ENCODE results near the gene RNF214. TPM values are rescaled to one million over a fixed set of nuclear protein-coding genes. Genes with fewer than 3 reads are reported as not detected.
A peak's percentile ranks its signal among the peaks of the same experiment; 100 is the strongest.

RNF214 gene
- polyA plus RNA-seq, 2 donors = 5.9 to 6.6 TPM

- Histone ChIP-seq H3K9me3 (ENCODE audit: control insufficient read depth in 2 of 2, insufficient read depth in 1 of 2, low read depth in 1 of 2, low read length in 1 of 2) (no peaks in the 10 kb centered on the region), H3K27ac (ENCODE audit: low read depth in 2 of 2, low read length in 1 of 2) (peak overlapping the region in 1 of 2 donors; percentile 52), H3K4me3 (ENCODE audit: low read depth in 1 of 2, low read length in 2 of 2) (no peak overlapping the region), H3K36me3 (ENCODE audit: control insufficient read depth in 2 of 2, insufficient read depth in 2 of 2, low read length in 1 of 2) (peaks cover 0 to 11% of the 10 kb centered on the region in 2 donors), H3K27me3 (ENCODE audit: control insufficient read depth in 1 of 2, insufficient read depth in 2 of 2, low read length in 2 of 2) (no peaks in the 10 kb centered on the region), H3K4me1 (ENCODE audit: control insufficient read depth in 2 of 2, insufficient read depth in 2 of 2, low read length in 1 of 2) (peaks cover 3 to 17% of the 10 kb centered on the region in 2 donors)
- WGBS, 2 donors = 85 to 90% methylated on average over 7 of the region's 7 CpGs
These were observed 35.5 kb upstream of the RNF214 start for GRCh38 chr11:117197006-117197405.

- H3K9me3 ChIP-seq (ENCODE audit: control insufficient read depth in 2 of 2, insufficient read depth in 1 of 2, low read depth in 1 of 2, low read length in 1 of 2) = no peaks in the 10 kb centered on the region
- H3K27me3 ChIP-seq (ENCODE audit: control insufficient read depth in 1 of 2, insufficient read depth in 2 of 2, low read length in 2 of 2) = no peaks in the 10 kb centered on the region
- peaks cover 3 to 12% of the 10 kb centered on the region in 2 donors for H3K4me1 ChIP-seq (ENCODE audit: control insufficient read depth in 2 of 2, insufficient read depth in 2 of 2, low read length in 1 of 2)
- H3K27ac ChIP-seq (ENCODE audit: low read depth in 2 of 2, low read length in 1 of 2) = peak overlapping the region; percentile 80 to 88
- H3K4me3 ChIP-seq (ENCODE audit: low read depth in 1 of 2, low read length in 2 of 2) = peak overlapping the region in 1 of 2 donors; percentile 22
- WGBS, 2 donors = 45 to 47% methylated on average over 17 of the region's 17 CpGs
- H3K36me3 ChIP-seq (ENCODE audit: control insufficient read depth in 2 of 2, insufficient read depth in 2 of 2, low read length in 1 of 2) = peaks cover 0 to 8% of the 10 kb centered on the region in 2 donors
These were observed 34.7 kb upstream of the RNF214 start for GRCh38 chr11:117197516-117198456.

- no peaks in the 10 kb centered on the region for H3K27me3 ChIP-seq (ENCODE audit: control insufficient read depth in 1 of 2, insufficient read depth in 2 of 2, low read length in 2 of 2)
- peak overlapping the region; percentile 80 to 88 for H3K27ac ChIP-seq (ENCODE audit: low read depth in 2 of 2, low read length in 1 of 2)
- H3K4me1 ChIP-seq (ENCODE audit: control insufficient read depth in 2 of 2, insufficient read depth in 2 of 2, low read length in 1 of 2) = peaks cover 0 to 10% of the 10 kb centered on the region in 2 donors
- 68 to 69% methylated on average over 4 of the region's 4 CpGs for WGBS, 2 donors
- H3K9me3 ChIP-seq (ENCODE audit: control insufficient read depth in 2 of 2, insufficient read depth in 1 of 2, low read depth in 1 of 2, low read length in 1 of 2) = no peaks in the 10 kb centered on the region
- peaks cover 0 to 16% of the 10 kb centered on the region in 2 donors for H3K36me3 ChIP-seq (ENCODE audit: control insufficient read depth in 2 of 2, insufficient read depth in 2 of 2, low read length in 1 of 2)
- H3K4me3 ChIP-seq (ENCODE audit: low read depth in 1 of 2, low read length in 2 of 2) = peak overlapping the region in 1 of 2 donors; percentile 22
These were observed 33.9 kb upstream of the RNF214 start for GRCh38 chr11:117198613-117199012.

- 28 to 42% methylated on average over 32 to 34 of the region's 34 CpGs for WGBS, 2 donors
- Histone ChIP-seq H3K4me3 (ENCODE audit: low read depth in 1 of 2, low read length in 2 of 2) (peak within 1 kb of the TSS; percentile 44 to 49), H3K27me3 (ENCODE audit: control insufficient read depth in 1 of 2, insufficient read depth in 2 of 2, low read length in 2 of 2) (no peaks in the 10 kb centered on the region), H3K27ac (ENCODE audit: low read depth in 2 of 2, low read length in 1 of 2) (peak within 1 kb of the TSS; percentile 80 to 88), H3K4me1 (ENCODE audit: control insufficient read depth in 2 of 2, insufficient read depth in 2 of 2, low read length in 1 of 2) (peaks cover 0 to 10% of the 10 kb centered on the region in 2 donors), H3K36me3 (ENCODE audit: control insufficient read depth in 2 of 2, insufficient read depth in 2 of 2, low read length in 1 of 2) (peaks cover 0 to 16% of the 10 kb centered on the region in 2 donors), H3K9me3 (ENCODE audit: control insufficient read depth in 2 of 2, insufficient read depth in 1 of 2, low read depth in 1 of 2, low read length in 1 of 2) (no peaks in the 10 kb centered on the region)
These were observed 33.2 kb upstream of the RNF214 start, which contains the start of gene TAGLN for GRCh38 chr11:117199053-117199915. TAGLN (plus strand) TSS chr11:117199370; CDS start chr11:117203014, 3,644 bp downstream.

GRCh38 chr11:117199916-117200812 lies 32.3 kb upstream of the RNF214 start:
- H3K27ac ChIP-seq (ENCODE audit: low read depth in 2 of 2, low read length in 1 of 2) = peak overlapping the region; percentile 61 to 86

GRCh38 chr11:117200813-117201657 lies 31.4 kb upstream of the RNF214 start:
- WGBS, 2 donors = 69 to 83% methylated on average over 12 of the region's 12 CpGs
- Histone ChIP-seq H3K36me3 (ENCODE audit: control insufficient read depth in 2 of 2, insufficient read depth in 2 of 2, low read length in 1 of 2) (peaks cover 0 to 17% of the 10 kb centered on the region in 2 donors), H3K9me3 (ENCODE audit: control insufficient read depth in 2 of 2, insufficient read depth in 1 of 2, low read depth in 1 of 2, low read length in 1 of 2) (no peaks in the 10 kb centered on the region), H3K4me3 (ENCODE audit: low read depth in 1 of 2, low read length in 2 of 2) (peak overlapping the region; percentile 44 to 49), H3K27ac (ENCODE audit: low read depth in 2 of 2, low read length in 1 of 2) (peak overlapping the region; percentile 61 to 86), H3K27me3 (ENCODE audit: control insufficient read depth in 1 of 2, insufficient read depth in 2 of 2, low read length in 2 of 2) (no peaks in the 10 kb centered on the region), H3K4me1 (ENCODE audit: control insufficient read depth in 2 of 2, insufficient read depth in 2 of 2, low read length in 1 of 2) (peaks cover 0 to 10% of the 10 kb centered on the region in 2 donors)

More at GRCh38 chr11:117199916-117200812, 32.3 kb upstream of the RNF214 start:
- no peaks in the 10 kb centered on the region for H3K27me3 ChIP-seq (ENCODE audit: control insufficient read depth in 1 of 2, insufficient read depth in 2 of 2, low read length in 2 of 2)
- H3K4me1 ChIP-seq (ENCODE audit: control insufficient read depth in 2 of 2, insufficient read depth in 2 of 2, low read length in 1 of 2) = peaks cover 0 to 10% of the 10 kb centered on the region in 2 donors
- H3K36me3 ChIP-seq (ENCODE audit: control insufficient read depth in 2 of 2, insufficient read depth in 2 of 2, low read length in 1 of 2) = peaks cover 0 to 18% of the 10 kb centered on the region in 2 donors
- H3K4me3 ChIP-seq (ENCODE audit: low read depth in 1 of 2, low read length in 2 of 2) = peak overlapping the region; percentile 44 to 49
- WGBS, 2 donors = 60 to 67% methylated on average over 13 of the region's 13 CpGs
- no peaks in the 10 kb centered on the region for H3K9me3 ChIP-seq (ENCODE audit: control insufficient read depth in 2 of 2, insufficient read depth in 1 of 2, low read depth in 1 of 2, low read length in 1 of 2)

- peak overlapping the region; percentile 44 to 49 for H3K4me3 ChIP-seq (ENCODE audit: low read depth in 1 of 2, low read length in 2 of 2)
- H3K4me1 ChIP-seq (ENCODE audit: control insufficient read depth in 2 of 2, insufficient read depth in 2 of 2, low read length in 1 of 2) = peaks cover 0 to 12% of the 10 kb centered on the region in 2 donors
- H3K27me3 ChIP-seq (ENCODE audit: control insufficient read depth in 1 of 2, insufficient read depth in 2 of 2, low read length in 2 of 2) = no peaks in the 10 kb centered on the region
- 57 to 62% methylated on average over 14 of the region's 14 CpGs for WGBS, 2 donors
- peak overlapping the region; percentile 61 to 86 for H3K27ac ChIP-seq (ENCODE audit: low read depth in 2 of 2, low read length in 1 of 2)
- peaks cover 0 to 17% of the 10 kb centered on the region in 2 donors for H3K36me3 ChIP-seq (ENCODE audit: control insufficient read depth in 2 of 2, insufficient read depth in 2 of 2, low read length in 1 of 2)
- no peaks in the 10 kb centered on the region for H3K9me3 ChIP-seq (ENCODE audit: control insufficient read depth in 2 of 2, insufficient read depth in 1 of 2, low read depth in 1 of 2, low read length in 1 of 2)
These were observed 30.7 kb upstream of the RNF214 start for GRCh38 chr11:117201658-117202305.
